NCI-H524 treated with DMSO at 0.1 percent for 48 hours (cell line): ENCODE measurements around the gene DUSP8.
"Not testable (repeated sequence)": the region's sequence is repeated elsewhere in the genome, so short reads cannot be mapped to it uniquely, and the experiment has no call there.

ENCODE experiments used
- DNase-seq: peaks from one replicate; lab custom pipeline; 2025; lab: John Stamatoyannopoulos, UW

The DUSP8 gene, protein sequence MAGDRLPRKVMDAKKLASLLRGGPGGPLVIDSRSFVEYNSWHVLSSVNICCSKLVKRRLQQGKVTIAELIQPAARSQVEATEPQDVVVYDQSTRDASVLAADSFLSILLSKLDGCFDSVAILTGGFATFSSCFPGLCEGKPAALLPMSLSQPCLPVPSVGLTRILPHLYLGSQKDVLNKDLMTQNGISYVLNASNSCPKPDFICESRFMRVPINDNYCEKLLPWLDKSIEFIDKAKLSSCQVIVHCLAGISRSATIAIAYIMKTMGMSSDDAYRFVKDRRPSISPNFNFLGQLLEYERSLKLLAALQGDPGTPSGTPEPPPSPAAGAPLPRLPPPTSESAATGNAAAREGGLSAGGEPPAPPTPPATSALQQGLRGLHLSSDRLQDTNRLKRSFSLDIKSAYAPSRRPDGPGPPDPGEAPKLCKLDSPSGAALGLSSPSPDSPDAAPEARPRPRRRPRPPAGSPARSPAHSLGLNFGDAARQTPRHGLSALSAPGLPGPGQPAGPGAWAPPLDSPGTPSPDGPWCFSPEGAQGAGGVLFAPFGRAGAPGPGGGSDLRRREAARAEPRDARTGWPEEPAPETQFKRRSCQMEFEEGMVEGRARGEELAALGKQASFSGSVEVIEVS

DNA sequence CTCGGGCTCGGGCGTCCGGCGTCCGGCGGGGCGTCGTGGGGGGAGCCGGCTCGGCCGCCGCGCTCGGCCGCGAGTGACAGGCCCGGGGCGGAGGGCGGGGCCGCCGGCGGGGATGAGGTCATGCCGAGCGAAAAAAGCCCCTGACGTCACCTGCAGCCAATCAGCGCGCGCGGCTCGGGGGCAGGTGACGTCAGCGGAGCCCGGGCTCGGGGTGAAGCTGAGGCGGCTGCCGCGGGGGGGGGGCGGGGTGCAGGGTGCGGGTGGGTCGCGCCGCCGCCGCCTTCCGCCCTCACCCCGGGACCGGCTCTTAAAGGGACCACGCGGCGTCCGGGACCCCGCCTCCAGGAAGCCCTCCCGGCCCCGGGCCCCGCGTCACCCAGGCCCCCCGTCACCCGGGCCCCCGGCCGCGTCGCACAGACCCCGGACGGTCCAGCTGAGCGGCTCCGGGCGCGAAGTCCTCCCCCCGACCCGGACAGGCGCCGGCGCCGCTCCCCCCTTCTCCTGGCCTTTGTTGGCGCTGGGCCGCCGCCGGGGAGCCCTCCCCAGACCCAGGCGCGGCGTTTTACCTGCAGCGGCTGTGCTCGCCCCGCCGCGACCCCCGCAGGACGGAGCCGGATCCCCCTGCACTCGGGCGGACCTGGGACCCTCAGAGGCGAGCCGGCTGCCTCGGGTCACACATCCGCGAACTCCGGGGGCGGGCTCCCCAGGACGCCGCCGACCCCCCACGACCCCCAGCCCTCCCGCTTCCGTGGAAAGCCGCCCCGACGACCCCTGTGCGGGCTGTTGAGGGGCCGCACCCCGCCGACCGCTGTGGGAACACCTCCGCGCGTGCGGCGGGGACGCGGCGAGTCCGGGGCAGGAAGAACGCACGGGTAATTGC, at the start of gene DUSP8:
TSS of gene DUSP8 (minus strand) at position 75 of the 880 bp plus-strand sequence. CDS start 6,445 bp downstream, outside the sequence.
- no peak for DNase-seq

DNA sequence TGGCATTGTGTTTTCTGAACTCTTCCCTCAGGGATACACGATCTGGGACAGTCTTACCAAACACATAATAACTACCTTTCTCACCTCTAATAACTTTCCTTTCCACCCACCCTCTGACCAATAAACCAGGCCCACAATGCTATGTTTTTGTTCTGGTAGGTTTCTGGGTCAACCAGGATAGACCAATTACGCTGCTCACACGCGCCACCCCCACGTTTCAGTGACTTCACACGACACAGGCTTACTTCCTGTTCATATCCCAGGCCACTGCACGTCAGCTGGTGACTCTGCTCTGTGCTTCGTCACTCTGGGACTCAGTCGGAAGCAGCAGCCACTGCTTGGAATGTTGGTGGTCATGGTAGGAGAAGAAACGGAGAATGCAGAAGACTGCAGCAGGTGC, 47.4 kb upstream of the DUSP8 start:
- no peak for DNase-seq

DNA sequence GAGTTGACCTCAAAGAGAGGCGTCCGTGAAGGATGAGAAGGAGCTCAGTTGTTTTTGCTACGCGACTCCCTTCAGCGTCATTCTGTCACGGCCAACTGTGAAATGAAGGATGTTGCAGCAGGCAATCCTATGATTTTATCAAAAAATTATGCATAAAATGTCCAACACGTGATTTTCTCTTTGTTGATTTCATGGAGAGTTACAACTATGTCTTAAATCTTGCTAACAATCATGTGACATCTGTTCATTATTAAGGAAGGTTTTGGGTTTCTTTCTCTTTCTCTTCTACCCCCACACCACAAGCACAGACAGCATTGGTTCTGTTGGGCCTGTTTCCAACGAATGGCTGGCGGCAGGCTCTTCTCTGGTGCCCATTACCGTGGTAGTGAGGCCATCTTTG, 46.2 kb upstream of the DUSP8 start:
- no peak for DNase-seq

DNA sequence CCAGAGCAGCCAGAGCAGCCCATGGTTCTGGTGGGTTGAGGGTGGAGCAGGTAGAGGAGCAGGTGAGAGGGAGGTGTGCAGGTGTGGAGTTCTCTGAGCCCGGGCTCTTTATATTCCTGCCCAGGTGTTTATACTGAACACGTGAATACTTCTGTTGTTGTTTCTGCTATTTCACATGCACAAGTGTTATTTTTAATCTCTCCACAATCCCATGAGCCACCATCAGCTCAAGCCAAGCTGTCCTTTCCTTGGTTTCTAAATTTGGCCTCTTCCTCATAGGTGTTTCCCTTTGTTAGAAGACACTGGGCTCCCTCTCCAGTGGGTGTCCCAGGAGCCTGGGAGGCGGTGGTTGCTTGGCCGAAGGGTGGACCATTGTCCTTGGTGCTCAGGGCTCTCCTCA, 36.3 kb upstream of the DUSP8 start, which contains the start of gene KRTAP5-3:
TSS of gene KRTAP5-3 (minus strand) at position 101 of the 400 bp plus-strand sequence. CDS start at position 23, 78 bp downstream.
- DNase-seq, result no peak

DNA sequence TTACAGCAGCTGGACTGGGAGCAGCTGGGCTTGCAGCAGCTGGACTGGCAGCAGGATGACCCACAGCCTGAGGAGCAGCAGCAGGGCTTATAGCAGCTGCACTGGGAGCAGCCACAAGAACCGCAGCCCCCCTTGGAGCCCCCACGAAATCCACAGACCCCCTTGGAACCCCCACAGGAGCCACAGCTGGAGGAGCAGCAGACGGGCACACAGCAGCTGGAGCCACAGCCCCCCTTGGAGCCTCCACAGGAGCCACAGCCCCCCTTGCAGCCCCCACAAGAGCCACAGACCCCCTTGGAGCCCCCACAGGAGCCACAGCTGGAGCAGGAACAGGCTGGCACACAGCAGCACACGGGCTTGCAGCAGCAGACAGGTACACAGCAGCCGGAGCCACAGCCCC, 35.8 kb upstream of the DUSP8 start:
- not testable (repeated sequence) for DNase-seq

DNA sequence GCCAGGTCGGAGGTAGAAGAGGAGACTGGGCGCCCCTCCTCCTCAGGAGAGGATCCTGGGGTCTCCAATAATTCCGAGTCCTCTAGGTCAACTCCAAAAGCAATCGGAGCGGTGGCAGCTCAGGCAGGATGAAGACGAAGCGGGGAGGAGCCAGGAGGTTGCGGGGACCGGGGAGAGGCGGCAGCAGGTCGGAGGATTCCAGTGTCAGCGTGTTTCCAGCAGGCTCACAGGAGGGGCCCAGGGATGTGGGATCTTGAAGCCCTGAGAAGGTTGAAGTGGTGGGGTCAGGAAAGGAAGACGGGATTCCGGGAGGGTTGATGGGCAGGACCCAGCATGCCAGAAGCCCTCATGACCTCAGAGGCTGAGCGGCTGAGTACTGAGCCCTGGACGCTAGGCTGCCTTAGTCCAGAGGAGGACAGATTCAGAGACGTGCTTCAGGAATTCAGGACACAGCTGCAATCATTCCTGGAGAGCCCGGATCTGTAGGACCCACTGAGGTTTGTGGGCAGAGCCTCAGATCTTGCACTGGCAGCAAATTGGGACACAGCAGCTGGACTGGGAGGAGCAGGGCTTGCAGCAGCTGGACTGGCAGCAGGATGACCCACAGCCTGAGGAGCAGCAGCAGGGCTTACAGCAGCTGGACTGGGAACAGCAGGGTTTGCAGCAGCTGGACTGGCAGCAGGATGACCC, 35.2 kb upstream of the DUSP8 start:
- not testable (repeated sequence) for DNase-seq

DNA sequence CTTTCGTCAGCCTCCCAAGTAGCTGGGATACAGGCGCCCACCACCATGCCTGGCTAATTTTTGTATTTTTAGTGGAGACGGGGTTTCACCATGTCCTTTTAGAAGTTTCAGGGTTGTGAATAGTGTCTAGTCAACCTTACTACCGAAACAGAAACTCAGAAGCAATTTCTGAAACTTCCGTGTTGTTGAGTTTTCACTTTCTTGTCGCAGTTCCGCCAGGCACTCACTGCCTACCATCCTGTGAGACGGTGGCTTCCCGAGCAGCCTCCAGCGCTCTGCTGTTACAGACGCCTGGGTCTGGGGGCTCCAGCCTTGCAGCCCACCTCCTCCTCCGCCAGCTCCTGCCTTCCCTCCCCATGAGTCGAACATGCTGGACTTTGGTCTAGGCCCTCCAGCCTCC, 33.9 kb upstream of the DUSP8 start:
- DNase-seq, result not testable (repeated sequence)

DNA sequence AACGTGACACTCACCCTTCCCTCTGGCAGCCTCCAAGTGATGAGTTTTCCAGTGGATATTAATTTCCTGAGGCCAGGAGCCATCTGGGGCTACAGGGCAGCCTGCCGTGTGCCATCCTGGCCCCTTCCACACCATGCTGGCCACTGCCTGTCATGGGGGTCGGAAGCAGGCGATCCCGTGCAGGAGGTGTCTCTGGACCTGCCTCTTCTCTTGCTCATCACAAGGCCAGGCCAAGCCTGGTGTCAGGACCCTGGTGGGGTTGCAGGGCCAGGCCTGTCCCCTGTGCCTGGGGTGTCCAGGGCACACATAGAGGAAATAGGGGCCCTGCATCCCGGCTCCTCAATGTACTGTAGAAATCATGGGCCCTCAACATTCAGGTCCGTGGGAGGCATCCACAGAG, 32.6 kb upstream of the DUSP8 start:
- DNase-seq, result no peak

DNA sequence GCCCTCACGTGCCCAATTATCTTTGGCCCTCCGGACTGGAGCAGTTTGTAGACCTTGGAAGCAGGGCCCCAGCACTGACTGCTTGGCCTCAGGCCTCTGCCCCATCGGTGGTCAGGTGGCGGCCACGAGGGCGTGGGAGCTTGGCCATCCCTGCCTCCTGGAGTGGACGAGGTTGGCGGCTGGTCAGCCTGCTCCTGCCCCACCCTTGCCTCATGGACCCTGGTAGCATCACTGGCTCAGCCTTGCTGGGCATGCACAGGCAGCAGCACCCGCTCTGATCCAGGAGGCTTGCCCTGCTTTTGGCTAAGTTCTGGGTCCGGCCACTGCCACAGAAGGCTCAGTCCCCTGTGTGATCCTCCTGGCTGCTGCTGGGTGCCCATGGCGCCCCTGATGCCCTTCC, 32.1 kb upstream of the DUSP8 start:
- no peak for DNase-seq

DNA sequence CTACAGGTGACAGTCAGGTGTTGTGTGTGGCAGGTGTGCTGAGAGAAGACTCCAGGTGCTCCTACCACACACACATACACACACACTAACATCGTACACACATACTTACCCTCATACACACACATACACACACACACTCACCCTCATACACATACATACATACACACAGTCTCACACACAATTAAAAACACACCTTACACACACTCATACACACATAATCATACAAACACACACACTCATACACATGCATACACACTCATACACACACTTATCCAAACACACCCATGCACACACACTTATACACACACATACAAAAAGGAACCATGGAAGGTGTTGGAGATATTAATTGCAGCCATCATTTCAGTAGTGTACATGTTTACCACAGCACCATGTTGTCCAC, 31.6 kb upstream of the DUSP8 start:
- no peak for DNase-seq

DNA sequence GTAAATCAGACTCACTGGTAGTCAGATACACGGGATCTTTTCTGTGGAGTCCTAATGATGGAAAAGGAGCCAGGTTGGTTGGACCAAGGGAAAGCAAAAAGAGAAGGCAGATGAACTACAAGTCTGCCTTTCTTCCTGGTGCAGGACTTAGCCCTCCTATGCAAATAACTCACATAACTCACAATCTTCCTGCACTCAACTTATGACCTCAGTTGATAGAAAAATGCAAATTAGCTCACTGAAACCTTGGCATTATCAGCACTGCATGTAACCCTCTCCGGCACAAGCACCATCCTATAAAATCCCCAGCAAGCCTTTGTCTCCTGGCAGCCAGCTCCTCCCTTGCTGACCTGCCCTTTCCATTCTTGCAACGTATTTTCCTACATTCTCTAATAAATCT, 29.6 kb upstream of the DUSP8 start:
- not testable (repeated sequence) for DNase-seq

DNA sequence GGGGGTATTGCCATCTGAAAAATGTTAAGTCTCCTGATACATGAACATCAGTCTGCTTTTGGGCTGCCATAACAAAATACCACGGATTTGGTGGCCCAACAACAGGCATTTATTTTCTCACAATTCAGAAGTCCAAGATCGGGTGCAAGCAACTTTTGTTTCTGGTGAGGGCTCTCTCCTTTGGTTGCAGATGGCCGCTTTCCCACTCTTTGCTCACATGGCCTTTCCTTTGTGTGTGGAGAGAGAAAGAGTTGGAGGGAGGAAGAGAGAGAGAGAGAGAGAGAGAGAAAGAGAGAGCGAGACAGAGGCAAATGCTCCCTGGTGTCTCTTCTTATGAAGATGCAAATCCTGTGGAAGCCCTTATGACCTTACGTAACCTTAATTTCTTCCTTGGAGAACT, 28.6 kb upstream of the DUSP8 start:
- DNase-seq, result no peak

DNA sequence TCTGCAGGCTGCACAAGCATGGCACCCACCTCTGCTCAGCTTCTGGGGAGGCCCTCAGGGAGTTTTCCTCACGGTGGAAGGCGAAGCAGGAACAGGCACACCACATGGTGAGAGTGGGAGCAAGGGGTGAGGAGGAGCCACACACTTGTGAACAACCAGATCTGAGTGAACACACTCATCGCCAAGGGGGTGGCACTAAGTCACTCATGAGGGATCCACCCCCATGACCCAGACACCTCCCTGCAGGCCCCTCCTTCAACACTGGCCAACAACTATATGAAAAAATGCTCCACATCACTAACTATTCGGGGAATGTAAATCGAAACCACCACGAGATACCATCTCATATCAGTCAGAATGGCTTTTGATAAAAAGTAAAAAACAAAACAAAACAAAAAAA, 26.7 kb upstream of the DUSP8 start:
- no peak for DNase-seq

DNA sequence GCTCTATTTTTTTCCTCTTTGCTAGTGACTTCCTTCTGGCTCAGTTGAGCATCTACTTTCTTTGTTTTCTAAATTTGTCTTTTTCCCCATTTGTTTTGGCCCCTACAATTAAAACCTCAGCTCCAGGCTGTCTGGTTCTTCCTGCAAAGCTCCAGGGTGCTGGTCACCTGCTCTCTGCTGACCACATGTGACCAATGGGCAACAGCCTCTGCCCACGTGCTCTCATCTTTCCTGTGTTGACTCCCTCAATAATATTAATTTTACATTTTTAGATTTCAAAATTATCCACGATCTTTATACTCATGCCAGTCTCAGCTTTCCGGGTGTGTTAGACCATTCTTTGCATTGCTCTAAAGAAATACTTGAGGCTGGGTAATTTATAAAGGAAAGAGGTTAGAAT, 26.3 kb upstream of the DUSP8 start:
- DNase-seq, result not testable (repeated sequence)

DNA sequence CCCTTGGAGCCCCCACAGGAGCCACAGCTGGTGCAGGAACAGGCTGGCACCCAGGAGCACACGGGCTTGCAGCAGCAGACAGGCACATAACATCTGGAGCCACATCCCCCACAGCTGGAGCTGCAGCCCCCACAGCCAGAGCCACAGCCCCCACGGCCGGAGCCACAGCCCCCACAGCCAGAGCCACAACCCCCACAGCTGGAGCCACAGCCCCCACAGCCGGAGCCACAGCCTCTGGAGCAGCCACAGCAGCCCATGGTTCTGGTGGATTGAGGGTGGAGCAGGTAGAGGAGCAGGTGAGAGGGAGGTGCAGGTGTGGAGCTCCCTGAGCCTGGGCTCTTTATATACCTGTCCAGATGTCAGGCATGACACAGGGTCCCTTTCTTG, 25.9 kb upstream of the DUSP8 start, which contains the start of gene KRTAP5-2:
TSS of gene KRTAP5-2 (minus strand) at position 301 of the 387 bp plus-strand sequence. CDS start at position 257, 44 bp downstream.
- DNase-seq, result no peak

DNA sequence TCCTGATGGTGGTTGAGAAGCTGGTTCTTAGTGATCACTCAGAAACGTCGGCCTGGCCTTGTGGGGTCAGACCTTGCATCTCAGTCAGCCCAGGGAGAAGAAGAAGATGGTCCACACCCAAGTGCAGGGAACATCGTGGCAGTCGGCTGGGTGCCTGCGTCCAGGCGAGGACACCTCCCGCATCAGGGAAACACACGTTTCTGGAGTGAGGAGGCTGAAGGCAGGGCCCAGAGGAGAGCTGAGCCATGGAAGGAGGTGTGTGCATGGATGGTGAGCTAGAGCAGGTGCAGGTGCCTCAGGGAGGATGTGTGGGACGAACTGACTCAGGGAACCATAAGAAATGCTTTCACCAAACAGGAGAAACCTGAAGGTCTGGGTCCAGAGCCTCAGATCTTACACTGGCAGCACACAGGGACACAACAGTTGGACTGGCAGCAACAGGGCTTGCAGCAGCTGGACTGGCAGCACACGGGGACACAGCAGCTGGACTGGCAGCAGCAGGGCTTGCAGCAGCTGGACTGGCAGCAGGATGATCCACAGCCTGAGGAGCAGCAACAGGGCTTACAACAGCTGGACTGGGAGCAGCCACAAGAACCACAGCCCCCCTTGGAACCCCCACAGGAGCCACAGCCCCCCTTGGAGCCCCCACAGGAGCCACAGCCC, 25.4 kb upstream of the DUSP8 start:
- DNase-seq, result no peak

DNA sequence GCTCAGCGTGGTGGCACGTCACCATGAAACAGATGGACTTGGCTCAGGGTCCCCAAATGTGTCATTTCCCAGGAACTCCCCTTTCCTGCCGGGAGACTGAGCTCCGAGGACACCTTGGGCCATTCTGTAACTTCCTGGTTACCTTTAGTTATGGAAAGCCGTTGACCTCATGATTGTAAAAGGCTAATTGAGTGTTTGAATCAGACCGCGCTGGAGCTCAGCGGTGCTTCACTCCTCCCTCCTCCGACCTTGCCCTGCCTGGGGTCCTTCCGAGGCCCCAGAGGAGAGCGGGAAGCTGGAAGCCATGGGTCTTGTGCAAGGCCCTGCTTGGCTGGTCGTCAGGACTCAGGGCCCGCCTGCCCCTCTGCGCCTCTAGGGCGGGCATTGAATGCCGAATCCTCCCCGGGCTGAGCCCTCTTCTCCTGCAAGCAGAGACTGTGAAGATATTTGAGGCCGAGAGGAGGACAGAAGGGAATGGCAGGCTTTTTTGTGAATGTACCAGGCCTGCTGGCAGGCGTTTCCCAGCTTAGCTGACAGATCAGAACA, 24.6 kb upstream of the DUSP8 start:
- not testable (repeated sequence) for DNase-seq

DNA sequence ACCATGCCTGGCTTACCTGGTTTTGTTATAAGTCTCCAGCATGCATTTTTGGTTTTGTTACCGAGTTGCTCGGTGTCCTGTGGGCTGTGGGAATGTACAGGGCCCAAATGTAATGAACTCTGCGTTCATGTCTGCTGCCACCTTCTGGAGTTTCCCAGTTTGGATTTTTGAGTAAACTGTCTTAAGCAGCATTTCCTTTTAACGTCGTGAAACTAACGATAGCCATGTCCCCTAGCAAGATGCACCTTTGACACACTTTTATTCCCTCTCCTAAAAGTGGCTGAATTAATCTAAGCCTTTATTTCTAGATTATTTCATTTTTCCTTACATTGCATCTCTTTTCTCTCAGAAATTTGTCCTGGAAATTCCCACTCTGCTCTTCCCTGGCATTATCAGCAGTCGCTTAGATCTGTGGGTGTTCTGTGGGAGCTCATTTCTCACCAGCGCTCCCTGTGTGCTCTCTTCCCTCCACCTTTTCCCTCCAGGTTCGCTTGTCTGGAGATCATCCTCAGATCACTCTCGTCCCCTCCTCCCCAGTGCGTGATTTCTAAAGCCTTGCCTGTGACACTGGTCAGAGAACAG, 24.0 kb upstream of the DUSP8 start:
- DNase-seq, result not testable (repeated sequence)

DNA sequence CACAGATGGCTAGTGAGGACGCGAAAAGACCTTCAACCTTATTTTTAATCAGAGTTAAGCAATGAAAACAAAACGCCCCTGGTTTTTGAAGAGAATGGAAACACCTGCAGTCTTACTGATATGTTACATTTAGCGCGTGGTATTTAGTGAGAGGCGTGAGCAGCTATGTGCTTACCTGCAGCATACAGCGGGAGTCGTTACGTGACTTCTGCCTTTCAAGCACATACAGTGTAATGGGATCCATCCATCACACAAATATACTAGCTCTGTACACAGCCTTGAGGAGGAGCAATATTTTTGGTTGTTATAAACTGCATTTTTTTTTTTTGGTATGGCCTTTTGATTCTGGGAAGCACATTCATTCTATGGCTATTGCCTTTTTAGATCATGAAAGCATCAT, 20.6 kb upstream of the DUSP8 start:
- DNase-seq, result no peak

DNA sequence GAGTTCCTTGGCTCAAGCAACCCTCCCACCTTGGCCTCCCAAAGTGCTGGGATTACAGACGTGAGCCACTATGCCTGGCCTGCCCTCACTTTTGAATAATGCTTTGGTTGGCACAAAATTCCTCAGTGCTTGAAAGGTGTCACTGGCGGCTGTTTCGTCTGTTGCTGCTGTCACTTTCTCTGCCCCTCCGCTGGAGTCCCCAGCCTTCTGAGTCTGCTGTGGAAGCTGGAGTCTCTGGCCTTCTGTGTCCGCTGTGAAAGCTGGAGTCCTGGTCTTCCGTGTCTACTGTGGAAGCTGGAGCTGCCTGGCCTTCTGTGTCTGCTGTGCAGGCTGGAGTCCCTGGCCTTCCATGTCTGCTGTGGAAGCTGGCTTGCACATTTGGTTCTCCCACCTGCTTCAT, 17.9 kb upstream of the DUSP8 start:
- DNase-seq, result no peak
